GM13976 (cell line): ENCODE measurements around the gene THSD4.

Experiments
- DNase-seq: peaks from one replicate; pipeline ENCODE4 v3.0.0; 2012; ENCODE audit warnings: low spot score
- in situ Hi-C: fragments of 300-500 bp; cut with MboI; formaldehyde crosslinking; loops from one replicate; pipeline ENCODE4 v1.12.0; 2022; ENCODE audit warnings: low sequenced_read_pairs, mixed read lengths, inconsistent platforms; ENCODE audit not compliant: unreplicated experiment
- TF ChIP-seq, protein P1 (sequence below): IDR thresholded peaks from 2 replicates; pipeline ENCODE4 v1.5.1; 2012; ENCODE audit warnings: borderline replicate concordance, mild to moderate bottlenecking; ENCODE audit not compliant: insufficient read depth; ENCODE audit errors: extremely low read depth, missing control alignments, control extremely low read depth

Gene THSD4

DNA sequence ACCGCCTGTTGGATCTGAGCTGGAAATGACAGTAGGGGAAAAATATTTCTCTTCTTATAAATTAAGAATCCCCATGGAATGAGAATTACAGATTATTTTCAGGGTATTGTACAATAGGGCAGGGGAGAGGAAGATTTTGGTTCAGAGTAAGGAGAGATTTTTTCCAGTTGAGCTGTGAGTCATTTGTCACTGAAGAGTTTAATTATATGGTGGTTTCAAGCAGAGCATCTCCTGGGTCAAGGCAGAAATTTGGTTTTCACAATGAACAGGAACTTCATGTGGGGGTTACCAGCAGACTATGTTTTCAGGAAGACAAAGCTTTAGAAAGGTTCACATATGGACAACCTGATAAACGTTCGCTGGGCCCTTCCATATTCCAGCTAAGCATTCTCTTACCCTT is 512.3 kb downstream of the THSD4 start:
- in situ Hi-C loops = no loop called here
- TF ChIP-seq, protein P1, sequence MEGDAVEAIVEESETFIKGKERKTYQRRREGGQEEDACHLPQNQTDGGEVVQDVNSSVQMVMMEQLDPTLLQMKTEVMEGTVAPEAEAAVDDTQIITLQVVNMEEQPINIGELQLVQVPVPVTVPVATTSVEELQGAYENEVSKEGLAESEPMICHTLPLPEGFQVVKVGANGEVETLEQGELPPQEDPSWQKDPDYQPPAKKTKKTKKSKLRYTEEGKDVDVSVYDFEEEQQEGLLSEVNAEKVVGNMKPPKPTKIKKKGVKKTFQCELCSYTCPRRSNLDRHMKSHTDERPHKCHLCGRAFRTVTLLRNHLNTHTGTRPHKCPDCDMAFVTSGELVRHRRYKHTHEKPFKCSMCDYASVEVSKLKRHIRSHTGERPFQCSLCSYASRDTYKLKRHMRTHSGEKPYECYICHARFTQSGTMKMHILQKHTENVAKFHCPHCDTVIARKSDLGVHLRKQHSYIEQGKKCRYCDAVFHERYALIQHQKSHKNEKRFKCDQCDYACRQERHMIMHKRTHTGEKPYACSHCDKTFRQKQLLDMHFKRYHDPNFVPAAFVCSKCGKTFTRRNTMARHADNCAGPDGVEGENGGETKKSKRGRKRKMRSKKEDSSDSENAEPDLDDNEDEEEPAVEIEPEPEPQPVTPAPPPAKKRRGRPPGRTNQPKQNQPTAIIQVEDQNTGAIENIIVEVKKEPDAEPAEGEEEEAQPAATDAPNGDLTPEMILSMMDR = no peak

DNA sequence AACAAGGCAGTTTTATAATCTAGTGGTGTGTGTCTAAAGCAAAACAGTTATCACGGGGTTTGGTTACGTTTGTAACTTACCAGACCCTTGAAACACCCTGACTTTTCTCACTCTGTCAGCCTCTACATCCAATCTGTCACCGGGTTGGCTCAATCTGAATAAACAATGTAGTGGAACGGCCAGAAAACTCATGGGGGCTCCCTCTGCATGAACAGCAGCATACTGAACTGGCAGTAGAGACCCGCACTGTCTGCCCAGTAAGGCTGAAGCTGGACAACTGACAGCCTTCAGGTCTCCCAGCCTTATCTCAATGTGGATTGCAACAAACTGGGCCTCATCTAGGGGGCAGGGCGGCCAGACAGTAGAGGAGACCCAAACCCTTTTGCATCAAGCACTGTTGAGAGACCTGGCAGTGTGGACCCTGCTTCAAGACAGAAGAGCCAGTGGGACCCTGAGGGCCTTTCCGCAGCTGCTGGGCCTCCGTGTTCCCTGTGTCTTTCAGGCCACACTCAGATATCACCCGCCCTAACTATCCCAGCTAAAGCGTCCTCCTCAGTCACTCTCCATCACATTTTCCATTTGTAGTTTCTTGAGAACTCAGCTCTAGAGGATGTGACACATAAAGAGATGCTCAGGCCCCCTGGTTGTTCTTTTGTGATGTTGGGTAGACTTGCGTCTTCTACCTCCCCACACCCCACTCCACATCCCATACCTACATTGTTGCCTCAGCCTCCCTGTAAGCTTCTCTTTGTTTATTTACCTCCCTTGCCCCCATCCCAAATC is 513.9 kb downstream of the THSD4 start:
- TF ChIP-seq, protein P1 = no peak
- DNase-seq = no peak
- in situ Hi-C loops = no loop called here

More for the DNA sequence above, 512.3 kb downstream of the THSD4 start:
- DNase-seq = no peak

DNA sequence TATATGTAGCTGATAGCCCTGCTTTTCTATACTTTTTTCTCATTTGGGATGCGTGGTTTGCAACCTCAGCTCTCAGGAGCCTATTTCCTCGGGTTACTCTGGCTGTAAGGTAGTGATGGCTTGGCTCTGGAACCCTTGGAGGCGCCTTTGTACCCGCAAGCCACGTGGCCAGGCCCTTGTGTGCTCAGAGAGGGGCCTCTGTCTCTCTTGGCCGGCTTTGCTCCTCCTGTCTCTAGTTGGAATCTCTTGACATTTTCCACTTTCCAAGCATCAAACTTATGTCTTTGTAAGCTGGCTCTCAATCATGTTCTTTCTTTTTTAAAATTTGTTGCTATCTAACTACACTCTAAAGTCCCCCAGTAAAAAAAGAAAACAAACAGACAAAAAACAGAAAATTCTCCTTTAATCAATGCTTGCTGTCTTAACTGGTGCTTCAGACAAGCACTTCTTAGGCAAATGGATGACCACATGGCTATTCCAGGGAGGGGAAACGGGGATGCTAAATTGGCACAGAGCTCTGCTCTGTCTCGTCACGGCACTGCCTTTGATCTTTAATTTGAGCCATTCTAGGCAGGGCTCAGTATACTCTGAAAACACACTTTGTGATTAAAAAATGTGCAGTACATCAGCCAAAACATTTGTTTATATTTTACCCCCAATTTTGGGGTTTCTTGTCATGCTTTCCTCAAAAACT is 514.7 kb downstream of the THSD4 start:
- TF ChIP-seq, protein P1 = no peak
- in situ Hi-C loops = no loop called here
- no peak for DNase-seq

DNA sequence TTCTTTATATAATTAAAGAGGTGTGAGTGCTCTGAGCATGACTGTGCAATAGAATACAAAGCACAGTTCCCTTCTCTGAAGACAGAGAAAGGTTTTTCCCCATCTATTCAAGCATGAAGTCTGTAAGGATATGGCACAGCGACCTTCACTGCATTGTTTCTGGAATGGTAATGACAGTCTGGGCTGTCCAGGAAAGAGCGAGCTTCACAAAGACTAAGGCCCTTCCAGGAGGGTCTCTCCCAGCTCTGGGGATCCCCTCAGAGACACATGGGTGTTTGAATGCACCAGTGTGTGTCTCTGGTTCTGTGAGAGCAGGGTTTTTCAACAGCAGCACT is 515.2 kb downstream of the THSD4 start:
- TF ChIP-seq, protein P1 = no peak
- in situ Hi-C loops = no loop called here
- DNase-seq = no peak

GRCh38 chr15:71632576-71633195 is 517.4 kb downstream of the THSD4 start:
- in situ Hi-C loops = no loop called here
- TF ChIP-seq, protein P1 = no peak
- DNase-seq = no peak

GRCh38 chr15:71634820-71635560 is 519.7 kb downstream of the THSD4 start:
- no peak for DNase-seq
- TF ChIP-seq, protein P1 = no peak

More at GRCh38 chr15:71634820-71635560, 519.7 kb downstream of the THSD4 start:
- in situ Hi-C loops = no loop called here
